ENCODE results near the gene APOC4.

DNA sequence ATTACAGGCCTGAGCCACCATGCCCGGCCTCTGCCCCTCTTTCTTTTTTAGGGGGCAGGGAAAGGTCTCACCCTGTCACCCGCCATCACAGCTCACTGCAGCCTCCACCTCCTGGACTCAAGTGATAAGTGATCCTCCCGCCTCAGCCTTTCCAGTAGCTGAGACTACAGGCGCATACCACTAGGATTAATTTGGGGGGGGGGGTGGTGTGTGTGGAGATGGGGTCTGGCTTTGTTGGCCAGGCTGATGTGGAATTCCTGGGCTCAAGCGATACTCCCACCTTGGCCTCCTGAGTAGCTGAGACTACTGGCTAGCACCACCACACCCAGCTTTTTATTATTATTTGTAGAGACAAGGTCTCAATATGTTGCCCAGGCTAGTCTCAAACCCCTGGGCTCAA, 32.3 kb upstream of the APOC4 start:
- TF ChIP-seq, protein P1, sequence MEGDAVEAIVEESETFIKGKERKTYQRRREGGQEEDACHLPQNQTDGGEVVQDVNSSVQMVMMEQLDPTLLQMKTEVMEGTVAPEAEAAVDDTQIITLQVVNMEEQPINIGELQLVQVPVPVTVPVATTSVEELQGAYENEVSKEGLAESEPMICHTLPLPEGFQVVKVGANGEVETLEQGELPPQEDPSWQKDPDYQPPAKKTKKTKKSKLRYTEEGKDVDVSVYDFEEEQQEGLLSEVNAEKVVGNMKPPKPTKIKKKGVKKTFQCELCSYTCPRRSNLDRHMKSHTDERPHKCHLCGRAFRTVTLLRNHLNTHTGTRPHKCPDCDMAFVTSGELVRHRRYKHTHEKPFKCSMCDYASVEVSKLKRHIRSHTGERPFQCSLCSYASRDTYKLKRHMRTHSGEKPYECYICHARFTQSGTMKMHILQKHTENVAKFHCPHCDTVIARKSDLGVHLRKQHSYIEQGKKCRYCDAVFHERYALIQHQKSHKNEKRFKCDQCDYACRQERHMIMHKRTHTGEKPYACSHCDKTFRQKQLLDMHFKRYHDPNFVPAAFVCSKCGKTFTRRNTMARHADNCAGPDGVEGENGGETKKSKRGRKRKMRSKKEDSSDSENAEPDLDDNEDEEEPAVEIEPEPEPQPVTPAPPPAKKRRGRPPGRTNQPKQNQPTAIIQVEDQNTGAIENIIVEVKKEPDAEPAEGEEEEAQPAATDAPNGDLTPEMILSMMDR (IDR thresholded peaks at IDR 0.05), result no peak
- TF ChIP-seq POLR2AphosphoS5 (IDR thresholded peaks at IDR 0.05; ENCODE audit: low read depth, low read length) (no peak), SIN3A (IDR thresholded peaks at IDR 0.05; ENCODE audit: borderline replicate concordance, insufficient read depth, low read depth, low read length) (no peak)
- TF ChIP-seq, protein P2, sequence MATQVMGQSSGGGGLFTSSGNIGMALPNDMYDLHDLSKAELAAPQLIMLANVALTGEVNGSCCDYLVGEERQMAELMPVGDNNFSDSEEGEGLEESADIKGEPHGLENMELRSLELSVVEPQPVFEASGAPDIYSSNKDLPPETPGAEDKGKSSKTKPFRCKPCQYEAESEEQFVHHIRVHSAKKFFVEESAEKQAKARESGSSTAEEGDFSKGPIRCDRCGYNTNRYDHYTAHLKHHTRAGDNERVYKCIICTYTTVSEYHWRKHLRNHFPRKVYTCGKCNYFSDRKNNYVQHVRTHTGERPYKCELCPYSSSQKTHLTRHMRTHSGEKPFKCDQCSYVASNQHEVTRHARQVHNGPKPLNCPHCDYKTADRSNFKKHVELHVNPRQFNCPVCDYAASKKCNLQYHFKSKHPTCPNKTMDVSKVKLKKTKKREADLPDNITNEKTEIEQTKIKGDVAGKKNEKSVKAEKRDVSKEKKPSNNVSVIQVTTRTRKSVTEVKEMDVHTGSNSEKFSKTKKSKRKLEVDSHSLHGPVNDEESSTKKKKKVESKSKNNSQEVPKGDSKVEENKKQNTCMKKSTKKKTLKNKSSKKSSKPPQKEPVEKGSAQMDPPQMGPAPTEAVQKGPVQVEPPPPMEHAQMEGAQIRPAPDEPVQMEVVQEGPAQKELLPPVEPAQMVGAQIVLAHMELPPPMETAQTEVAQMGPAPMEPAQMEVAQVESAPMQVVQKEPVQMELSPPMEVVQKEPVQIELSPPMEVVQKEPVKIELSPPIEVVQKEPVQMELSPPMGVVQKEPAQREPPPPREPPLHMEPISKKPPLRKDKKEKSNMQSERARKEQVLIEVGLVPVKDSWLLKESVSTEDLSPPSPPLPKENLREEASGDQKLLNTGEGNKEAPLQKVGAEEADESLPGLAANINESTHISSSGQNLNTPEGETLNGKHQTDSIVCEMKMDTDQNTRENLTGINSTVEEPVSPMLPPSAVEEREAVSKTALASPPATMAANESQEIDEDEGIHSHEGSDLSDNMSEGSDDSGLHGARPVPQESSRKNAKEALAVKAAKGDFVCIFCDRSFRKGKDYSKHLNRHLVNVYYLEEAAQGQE (IDR thresholded peaks at IDR 0.05; ENCODE audit: insufficient read depth in 1 of 2, low read depth in 2 of 2, low read length in 1 of 2), result no peak

Data from Panc1 (cell line).